Muscle layer of duodenum (tissue), 2 donors: Measurements from ENCODE around the gene PPP1R3F.

Source experiments
- H3K27ac ChIP-seq: one replicate; pipeline ENCODE4 v1.7.0; 2013; ENCODE audit warnings: mild to moderate bottlenecking, low read length
- H3K27me3 ChIP-seq: one replicate; pipeline ENCODE4 v1.7.0; 2013; ENCODE audit warnings: low read depth, mild to moderate bottlenecking, control low read depth, low read length
- H3K36me3 ChIP-seq, 2 donors: one replicate each; pipeline ENCODE4 v1.7.0; 2013; ENCODE audit warnings: low read length in 2 of 2, control low read depth in 1 of 2, mild to moderate bottlenecking in 1 of 2; ENCODE audit not compliant: insufficient read depth in 2 of 2, control insufficient read depth in 1 of 2
- H3K4me1 ChIP-seq, 2 donors: one replicate each; pipeline ENCODE4 v1.7.0; 2013; ENCODE audit warnings: low read length in 2 of 2, mild to moderate bottlenecking in 2 of 2, control low read depth in 1 of 2, moderate library complexity in 1 of 2; ENCODE audit not compliant: insufficient read depth in 2 of 2, control insufficient read depth in 1 of 2
- H3K4me3 ChIP-seq, 2 donors: one replicate each; pipeline ENCODE4 v1.7.0; 2013; ENCODE audit warnings: low read length in 2 of 2, low read depth in 1 of 2, mild to moderate bottlenecking in 1 of 2
- H3K9me3 ChIP-seq, 2 donors: one replicate each; pipeline ENCODE4 v1.7.0; 2013; ENCODE audit warnings: low read length in 2 of 2, control low read depth in 1 of 2, mild to moderate bottlenecking in 1 of 2; ENCODE audit not compliant: control insufficient read depth in 1 of 2
- donor health status: healthy.

The PPP1R3F gene, protein sequence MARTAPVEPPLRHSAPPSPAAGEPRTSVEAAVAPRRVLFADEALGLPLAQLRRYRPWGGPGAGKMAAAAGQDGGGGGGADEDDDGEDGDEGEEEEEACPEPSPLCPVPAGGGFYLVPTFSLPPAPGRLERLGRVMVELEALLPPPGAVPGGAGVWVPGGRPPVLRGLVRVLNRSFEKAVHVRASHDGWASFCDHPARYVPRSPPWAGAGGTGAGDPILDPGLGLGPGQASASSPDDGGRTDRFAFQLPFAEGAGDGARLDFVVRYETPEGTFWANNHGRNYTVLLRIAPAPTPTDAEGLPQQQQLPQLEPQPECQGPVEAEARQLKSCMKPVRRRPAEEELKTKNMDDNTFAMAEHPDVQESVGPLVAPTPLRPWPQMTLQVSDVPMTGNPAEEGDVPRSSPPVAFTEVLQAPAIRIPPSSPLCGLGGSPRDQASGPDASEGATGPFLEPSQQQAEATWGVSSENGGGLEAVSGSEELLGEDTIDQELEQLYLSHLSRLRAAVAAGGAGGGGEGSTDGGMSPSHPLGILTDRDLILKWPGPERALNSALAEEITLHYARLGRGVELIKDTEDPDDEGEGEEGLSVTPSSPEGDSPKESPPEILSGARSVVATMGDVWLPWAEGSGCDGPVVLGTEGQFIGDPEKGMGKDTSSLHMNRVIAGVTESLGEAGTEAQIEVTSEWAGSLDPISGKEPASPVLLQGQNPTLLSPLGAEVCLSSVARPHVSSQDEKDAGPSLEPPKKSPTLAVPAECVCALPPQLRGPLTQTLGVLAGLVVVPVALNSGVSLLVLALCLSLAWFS

DNA sequence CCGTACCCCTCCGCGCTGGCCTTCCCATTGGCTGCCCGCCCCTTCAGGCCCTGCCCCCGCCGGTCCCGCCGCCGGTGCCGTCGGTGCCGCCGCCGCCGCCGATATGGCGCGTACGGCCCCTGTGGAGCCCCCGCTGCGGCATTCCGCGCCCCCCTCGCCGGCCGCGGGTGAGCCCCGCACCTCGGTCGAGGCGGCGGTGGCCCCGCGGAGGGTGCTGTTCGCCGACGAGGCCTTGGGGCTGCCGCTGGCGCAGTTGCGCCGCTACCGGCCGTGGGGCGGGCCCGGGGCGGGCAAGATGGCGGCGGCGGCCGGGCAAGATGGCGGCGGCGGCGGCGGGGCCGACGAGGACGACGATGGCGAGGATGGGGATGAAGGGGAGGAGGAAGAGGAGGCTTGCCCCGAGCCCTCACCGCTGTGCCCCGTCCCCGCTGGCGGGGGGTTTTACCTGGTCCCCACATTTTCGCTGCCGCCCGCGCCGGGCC, at the start of gene PPP1R3F:
Gene PPP1R3F (plus strand): TSS at position 27 of the 482 bp plus-strand sequence. CDS start 77 bp downstream, at position 104.
- H3K36me3 ChIP-seq = no peaks in the 10 kb centered on the region
- H3K4me1 ChIP-seq = peaks cover 7 to 37% of the 10 kb centered on the region in 2 donors
- peak within 1 kb of the TSS; percentile 63 to 67 for H3K4me3 ChIP-seq
- no peaks in the 10 kb centered on the region for H3K9me3 ChIP-seq
- H3K27me3 ChIP-seq = no peaks in the 10 kb centered on the region
- H3K27ac ChIP-seq = peak within 1 kb of the TSS; percentile 90

DNA sequence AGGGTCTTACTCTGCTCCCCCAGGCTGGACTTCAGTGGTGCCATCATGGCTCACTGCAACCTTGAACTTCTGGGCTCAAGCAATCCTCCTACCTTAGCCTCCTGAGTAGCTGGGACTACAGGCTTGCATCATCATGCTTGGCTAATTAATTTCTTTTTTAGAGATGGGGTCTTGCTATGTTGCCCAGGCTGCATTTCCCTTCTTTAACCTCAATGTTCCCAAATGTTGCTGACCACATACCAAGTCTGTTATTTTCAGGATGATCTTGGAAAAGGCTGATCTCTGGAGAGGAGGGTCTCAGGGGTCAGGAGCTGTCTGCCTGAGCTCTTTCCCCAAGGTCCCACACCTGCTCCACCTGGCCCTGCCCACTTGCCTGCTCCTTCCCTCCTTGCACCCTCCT, 49.5 kb upstream of the PPP1R3F start:
- no peaks in the 10 kb centered on the region for H3K27me3 ChIP-seq
- no peak overlapping the region for H3K4me3 ChIP-seq
- no peaks in the 10 kb centered on the region for H3K4me1 ChIP-seq
- H3K36me3 ChIP-seq = no peaks in the 10 kb centered on the region
- no peaks in the 10 kb centered on the region for H3K9me3 ChIP-seq
- H3K27ac ChIP-seq = no peak overlapping the region

DNA sequence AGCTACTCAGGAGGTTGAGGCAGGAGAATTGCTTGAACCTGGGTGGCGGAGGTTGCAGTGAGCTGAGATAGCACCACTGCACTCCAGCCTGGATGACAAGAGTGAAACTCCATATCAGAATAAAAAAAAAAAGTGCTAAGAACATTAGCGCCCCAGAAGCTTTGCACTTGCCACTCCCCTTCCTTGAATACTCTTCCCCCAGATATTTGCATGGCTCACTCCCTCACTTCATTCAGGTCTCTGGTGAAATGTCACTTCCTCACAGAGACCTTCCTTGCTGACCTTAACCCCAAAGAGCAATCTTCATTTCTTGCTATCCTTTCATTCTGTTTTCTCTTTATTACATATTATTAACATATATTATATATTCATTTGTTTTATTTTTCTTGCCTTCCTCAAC, 47.7 kb upstream of the PPP1R3F start:
- Histone ChIP-seq H3K27ac (no peak overlapping the region), H3K36me3 (no peaks in the 10 kb centered on the region), H3K4me3 (no peak overlapping the region), H3K9me3 (no peaks in the 10 kb centered on the region), H3K4me1 (no peaks in the 10 kb centered on the region), H3K27me3 (no peaks in the 10 kb centered on the region)

DNA sequence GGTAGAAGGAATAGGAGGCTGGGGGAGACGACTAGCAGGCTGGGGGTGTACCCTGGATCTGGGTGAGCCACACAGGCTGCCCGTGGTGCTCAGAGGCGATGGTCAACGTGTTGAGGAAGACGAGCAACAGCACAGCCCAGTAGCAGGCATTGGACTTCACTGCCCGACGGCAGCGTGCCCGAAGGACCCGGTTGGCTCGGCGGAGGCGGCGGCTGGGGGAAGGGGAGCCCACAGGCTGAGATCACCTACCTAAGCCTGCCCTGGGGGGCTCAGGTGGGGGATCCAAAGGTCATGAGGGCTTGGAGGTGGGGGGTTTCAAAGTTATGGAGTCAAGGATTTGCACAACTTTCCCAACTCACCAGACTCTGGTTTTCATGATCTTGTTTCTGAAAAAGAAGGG, 43.7 kb upstream of the PPP1R3F start:
- Histone ChIP-seq H3K27ac (no peak overlapping the region), H3K4me3 (no peak overlapping the region), H3K9me3 (no peaks in the 10 kb centered on the region), H3K36me3 (no peaks in the 10 kb centered on the region), H3K4me1 (peaks cover 0 to 1% of the 10 kb centered on the region in 2 donors), H3K27me3 (no peaks in the 10 kb centered on the region)

DNA sequence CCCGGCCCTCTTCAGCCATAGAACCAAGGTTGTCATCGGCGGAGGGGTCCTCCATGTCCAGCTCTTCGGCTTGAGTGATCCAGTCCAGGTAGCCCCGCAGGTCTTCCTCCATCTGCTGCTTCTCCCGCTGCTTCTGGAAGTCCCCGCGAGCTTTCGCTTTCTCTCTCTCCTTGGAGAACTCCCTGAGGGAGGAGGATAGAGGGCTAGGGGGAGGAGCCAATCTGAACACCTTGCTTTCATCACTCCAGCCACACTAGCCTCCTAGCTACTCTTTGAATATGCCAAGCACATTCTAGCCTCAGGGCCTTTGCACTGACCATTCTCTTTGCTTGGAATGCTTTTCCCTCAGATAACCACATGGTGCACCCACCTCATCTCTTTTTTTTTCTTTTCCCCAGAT, 42.6 kb upstream of the PPP1R3F start:
- Histone ChIP-seq H3K27me3 (no peaks in the 10 kb centered on the region), H3K4me1 (peaks cover 0 to 4% of the 10 kb centered on the region in 2 donors), H3K27ac (no peak overlapping the region), H3K4me3 (no peak overlapping the region), H3K36me3 (no peaks in the 10 kb centered on the region), H3K9me3 (no peaks in the 10 kb centered on the region)

DNA sequence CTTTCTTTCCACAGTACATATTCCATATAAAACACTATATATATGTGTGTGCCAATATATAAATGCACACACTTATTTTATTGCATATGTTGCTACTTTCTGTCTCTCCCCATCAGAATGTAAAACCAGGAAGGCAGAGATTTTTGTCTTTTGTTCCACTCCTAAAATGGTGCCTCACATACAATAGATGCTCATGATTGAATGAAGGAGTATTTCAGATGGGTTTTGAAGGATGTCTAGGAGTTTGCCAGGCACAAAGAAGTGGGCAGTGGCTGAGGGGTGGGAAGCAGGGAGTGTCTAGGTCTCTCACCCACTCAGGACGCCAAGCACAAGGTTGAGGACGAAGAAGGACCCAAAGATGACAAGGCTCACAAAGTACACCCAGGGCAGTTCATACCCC, 41.9 kb upstream of the PPP1R3F start:
- Histone ChIP-seq H3K27me3 (no peaks in the 10 kb centered on the region), H3K4me3 (no peak overlapping the region), H3K9me3 (no peaks in the 10 kb centered on the region), H3K36me3 (no peaks in the 10 kb centered on the region), H3K27ac (no peak overlapping the region), H3K4me1 (peaks cover 0 to 4% of the 10 kb centered on the region in 2 donors)

DNA sequence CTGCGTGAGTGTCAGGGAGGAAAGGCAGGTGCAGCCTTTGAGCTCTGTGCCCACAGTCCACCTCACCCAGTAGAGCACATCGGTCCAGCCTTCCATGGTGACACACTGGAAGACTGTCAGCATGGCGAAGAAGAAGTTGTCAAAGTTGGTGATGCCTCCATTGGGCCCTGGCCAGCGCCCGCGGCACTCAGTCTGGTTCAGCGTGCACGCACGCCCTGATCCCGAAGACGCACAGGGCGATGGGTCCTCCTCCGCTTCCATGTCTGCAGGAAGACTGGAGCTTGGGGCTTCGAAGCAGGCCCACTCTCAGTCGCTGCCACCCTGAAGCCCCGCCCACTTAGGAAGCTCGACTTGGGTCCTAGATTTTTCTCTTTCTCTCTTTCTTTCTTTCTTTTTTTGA, 41.4 kb upstream of the PPP1R3F start:
- H3K36me3 ChIP-seq = no peaks in the 10 kb centered on the region
- H3K27ac ChIP-seq = no peak overlapping the region

DNA sequence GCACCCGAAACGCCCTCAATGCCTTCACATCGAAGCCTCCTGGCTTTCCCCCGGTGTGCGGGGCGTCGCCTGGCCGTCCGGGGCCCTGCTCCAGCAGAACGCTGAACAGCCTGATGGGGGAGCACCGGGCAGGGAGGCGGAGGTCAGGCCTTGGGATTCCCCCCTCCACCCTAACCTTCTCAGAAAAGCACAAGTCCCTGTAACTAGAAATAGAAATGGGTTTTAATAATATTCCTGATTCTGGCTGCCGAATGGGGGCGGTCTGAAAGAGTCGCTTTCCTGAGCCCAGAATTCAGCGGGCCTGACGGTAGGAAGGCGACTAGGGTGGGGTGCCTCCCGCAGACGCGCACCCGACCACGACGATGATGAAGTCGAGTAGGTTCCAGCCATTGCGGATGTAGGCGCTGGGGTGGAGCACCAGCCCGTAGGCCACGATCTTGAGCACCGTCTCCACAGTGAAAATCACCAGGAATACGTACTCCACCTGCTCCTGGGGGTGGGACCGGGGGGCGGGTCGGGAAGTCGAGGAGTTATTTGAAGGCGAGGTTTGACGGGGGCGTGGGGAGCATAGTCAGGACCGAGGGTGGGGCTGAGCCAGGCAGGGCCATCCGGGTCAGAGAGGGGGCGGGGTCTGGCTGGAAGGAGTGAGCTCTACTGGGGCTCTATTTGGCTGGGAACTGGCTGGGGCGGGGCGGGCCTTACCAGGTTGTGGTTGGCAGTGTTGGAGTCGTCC, 38.9 kb upstream of the PPP1R3F start:
- Histone ChIP-seq H3K9me3 (no peaks in the 10 kb centered on the region), H3K27me3 (no peaks in the 10 kb centered on the region), H3K36me3 (no peaks in the 10 kb centered on the region), H3K4me3 (peak overlapping the region in 1 of 2 donors; percentile 45), H3K4me1 (peaks cover 0 to 4% of the 10 kb centered on the region in 2 donors), H3K27ac (no peak overlapping the region)

More for the DNA sequence above, 41.4 kb upstream of the PPP1R3F start:
- H3K4me1 ChIP-seq = peaks cover 0 to 4% of the 10 kb centered on the region in 2 donors
- no peaks in the 10 kb centered on the region for H3K9me3 ChIP-seq
- no peaks in the 10 kb centered on the region for H3K27me3 ChIP-seq
- no peak overlapping the region for H3K4me3 ChIP-seq

DNA sequence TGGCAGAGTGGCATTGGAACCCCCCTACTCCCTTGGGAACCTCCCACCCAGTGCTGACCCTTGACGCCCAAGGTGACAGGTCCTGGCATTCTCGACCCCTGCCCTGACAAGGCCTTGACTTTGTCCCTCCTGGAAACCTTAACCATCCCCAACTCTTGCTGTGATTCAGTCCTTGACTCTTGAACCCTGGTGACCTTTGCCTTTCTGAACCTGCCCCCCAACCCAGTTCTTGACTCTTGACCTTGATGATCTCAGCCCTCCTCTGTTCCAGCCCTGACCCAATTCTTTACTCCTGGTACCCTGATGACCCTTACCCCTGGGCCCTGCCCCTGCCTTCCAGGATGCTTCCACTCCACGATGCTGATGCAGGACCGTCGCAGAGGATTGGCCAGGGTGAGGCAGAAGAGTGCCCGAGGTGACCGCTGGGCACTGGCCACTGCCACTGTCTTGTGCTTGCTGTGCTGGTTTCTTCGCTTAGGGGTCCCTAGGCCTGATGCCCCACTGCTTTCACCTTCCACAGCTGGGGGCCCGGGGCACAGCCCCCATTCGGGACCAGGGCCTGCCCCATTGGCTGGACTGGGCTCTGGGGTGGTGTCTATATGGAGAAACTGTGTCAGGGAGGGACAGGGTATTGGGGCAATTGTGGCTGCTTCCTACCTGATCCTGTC, 38.1 kb upstream of the PPP1R3F start:
- no peak overlapping the region for H3K4me3 ChIP-seq
- H3K27ac ChIP-seq = no peak overlapping the region
- H3K27me3 ChIP-seq = no peaks in the 10 kb centered on the region
- H3K9me3 ChIP-seq = no peaks in the 10 kb centered on the region
- H3K36me3 ChIP-seq = no peaks in the 10 kb centered on the region
- peaks cover 0 to 6% of the 10 kb centered on the region in 2 donors for H3K4me1 ChIP-seq

DNA sequence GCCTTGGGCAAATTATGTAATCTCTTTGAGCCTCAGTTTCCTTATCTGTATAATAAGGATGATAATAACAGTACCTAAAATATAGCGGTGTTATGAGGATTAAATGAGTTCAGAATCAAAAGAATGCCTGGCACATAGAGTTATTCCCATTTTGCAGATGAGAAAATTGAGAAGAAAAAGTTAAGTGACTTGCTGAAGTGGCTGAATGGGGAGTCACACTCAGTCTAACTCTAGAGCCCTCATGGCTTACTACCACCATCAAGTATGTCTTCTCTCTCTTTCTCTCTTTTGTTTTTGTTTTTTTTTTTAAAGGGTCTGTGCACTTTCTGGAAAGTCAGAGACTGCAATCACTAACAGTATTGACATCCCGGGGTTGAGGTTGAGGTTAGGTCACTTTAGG, 37.1 kb upstream of the PPP1R3F start:
- no peaks in the 10 kb centered on the region for H3K36me3 ChIP-seq
- peaks cover 0 to 13% of the 10 kb centered on the region in 2 donors for H3K4me1 ChIP-seq
- H3K27ac ChIP-seq = no peak overlapping the region
- no peaks in the 10 kb centered on the region for H3K9me3 ChIP-seq
- H3K4me3 ChIP-seq = no peak overlapping the region
- no peaks in the 10 kb centered on the region for H3K27me3 ChIP-seq
